HuH-7 (cell line): ENCODE data around the gene CTPS2.
"Not testable (repeated sequence)": the region's sequence is repeated elsewhere in the genome, so short reads cannot be mapped to it uniquely, and the experiment has no call there.

Experiments used
- DNase-seq: peaks from one replicate; pipeline ENCODE4 v3.0.0; 2011; ENCODE audit warnings: low spot score

The CTPS2 gene

DNA sequence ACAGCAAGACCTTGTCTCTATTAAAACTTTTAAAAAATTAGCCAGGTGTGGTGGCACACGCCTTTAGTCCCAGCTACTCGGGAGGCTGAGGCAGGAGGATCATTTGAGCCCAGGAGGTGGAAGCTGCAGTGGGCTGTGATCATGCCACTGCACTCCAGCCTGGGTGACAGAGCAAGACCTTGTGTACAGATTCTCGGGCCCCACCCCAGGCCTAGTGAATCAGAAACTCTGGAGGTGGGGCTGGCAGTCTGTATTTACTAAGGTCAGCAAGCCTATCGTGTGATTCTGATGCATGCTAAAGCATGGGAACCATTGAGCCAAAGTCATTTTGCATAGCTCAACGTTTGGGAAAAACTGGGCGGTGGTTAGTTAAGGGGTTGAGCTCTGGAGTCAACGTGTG, 59.0 kb downstream of the CTPS2 start:
- no peak for DNase-seq

DNA sequence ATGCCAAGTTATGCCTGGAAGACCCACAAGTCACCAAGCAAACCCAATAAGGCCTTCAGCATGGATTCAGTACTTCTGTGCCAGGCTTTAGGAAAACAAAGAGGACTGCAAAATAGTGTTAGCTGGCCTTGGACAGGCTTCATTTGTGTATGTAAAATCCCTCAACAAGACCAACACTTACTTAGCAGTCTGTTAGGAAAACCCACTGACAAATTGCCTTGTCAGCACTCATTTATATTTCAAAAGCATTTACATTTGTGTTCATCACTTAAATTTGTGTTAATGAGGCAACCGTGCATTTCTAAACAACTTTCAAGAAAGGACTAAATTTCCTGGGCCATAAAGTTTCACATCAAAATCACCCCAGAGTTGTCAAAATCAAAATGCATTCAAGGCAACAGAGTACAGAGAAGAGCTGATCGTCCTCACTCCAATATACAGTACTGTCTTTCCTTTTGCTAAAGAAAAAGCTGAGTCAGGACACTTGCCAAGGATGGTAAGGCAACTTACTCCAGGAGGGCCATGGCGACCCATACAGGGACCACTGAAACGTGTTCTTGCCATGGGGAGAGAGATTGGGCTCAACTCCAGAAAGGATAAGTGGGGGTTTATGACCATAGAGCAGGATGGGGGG, 61.0 kb downstream of the CTPS2 start:
- no peak for DNase-seq

DNA sequence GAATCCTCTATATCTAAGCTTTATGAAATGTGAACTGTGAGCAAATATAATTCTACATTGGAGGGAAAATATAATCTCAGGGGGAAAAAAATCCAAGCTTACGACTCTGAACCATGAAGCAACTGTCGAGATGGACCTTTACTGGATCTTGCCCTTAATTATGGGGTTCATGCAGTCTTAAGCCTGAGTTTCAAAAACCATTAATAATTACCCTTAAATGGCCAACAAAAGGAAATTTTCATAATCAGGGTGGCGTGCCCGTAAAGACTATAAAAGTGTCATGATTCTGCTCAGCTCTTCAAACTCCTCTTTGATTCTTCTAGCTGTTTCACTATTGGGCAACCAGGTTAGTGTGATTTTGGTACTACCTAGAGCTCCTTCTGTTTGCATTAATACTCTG, 62.6 kb downstream of the CTPS2 start, which contains the start of gene S100G:
S100G (plus strand) TSS at position 301 of the 400 bp plus-strand sequence. CDS start 849 bp downstream, outside the sequence.
- DNase-seq: no peak

DNA sequence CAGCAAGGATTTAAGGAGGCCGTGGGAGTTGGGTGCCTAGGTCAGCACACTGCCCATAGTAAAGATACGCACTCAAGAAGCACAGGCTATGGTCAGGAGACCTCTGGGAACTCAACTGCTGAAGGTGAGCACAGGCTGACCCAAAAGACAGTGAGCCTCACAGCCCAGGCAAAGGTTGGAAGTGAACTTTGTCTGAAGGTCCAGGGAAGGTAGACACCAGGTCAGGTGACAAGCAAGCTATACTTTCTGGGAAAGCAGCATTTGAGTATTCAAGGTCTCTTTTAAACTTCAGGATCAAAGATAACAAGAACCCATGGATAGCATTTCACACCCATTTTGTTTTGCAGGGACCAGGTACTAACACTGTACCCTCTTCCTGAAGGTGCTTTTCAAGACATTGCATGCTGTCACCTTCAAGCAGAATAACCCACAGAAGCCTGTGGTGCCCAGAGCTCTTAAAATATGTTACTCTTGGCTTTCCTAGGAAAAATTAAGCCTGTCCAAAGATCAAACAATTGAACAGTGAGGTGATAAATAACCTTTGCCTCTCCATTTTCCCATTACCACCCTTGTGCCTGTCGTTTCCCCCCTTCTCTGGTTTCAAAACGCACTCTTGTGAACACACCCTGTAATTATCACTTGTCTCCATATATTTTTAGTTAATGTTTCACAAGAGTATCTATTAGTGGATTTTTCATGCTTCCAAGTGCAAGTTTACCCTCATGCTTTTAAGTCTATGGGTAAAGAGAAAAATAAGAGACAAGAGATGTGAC, 65.9 kb downstream of the CTPS2 start:
- DNase-seq: peak; percentile 30

DNA sequence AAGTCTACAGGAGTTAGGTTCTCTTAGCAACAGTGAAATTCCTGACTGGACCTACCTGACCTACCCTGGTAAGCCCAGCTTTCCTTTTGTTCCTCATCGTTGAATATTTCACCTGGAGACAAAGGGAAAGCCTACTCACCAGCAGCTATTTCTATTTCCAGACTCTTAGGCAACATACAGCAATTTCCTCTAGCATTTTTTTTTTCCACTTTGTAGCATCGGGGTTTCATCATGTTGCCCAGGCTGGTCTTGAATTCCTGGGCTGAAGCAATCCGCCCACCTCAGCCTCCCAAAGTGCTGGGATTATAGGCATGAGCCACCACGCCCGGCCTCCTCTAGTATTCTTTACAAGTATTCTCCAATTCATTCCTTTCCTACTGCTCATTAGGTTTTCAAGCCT, 69.3 kb downstream of the CTPS2 start:
- DNase-seq: no peak

DNA sequence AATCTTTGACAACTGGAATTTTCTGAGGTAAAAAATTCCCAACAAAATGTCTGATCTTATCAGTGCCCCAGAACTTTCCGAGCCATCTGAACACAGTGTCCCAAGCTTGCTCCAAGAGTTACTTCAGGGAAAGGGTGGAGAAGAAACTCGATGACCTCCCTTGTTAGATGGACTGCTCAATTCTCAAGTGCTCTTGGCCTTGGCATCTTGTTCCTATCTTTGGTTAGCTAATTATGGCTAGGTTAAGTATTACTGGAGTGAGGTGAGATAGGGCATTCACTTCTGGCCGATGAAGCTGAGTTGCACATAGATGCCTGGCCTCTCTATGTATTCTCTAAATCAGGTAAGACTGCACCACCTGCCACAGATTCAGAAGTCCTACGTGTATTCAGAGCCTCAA, 71.6 kb downstream of the CTPS2 start:
- no peak for DNase-seq

DNA sequence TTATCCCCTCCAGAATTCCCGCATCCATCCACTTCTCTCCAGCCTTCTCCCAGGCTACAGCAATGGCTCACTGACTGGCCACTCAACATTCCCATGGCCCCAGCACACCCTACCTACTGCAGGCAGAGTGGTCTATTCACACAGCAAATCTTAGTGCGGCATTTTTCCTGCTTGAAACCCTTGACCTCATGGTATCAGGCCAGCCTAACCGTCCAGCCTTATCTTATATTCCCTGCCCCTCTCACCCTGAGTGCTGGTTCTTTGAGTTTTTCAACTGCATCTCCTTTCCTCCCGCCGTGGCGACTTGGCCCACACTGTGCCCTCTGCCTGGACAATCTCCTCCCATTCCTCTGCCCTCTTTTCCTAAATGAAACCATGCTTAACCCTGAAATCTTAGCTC, 72.5 kb downstream of the CTPS2 start:
- no peak for DNase-seq

DNA sequence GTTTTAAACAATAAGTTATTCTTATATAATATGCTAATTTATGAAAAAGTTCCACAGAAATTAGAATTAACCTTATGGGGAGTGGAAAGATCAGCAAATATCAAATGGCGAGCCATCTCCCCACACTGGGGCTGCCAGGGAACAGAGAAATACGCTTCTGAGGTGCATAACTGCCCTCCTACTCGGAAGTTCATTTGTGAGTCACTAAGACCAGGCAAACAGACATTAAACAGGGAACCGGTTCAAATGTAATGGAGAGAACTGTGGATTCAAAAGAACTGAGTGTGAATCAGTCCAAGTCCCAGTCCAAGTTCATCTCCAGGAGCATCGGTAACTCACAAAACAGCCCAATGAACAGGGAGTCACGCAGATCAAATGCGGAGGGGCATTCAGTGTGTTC, 73.9 kb downstream of the CTPS2 start:
- no peak for DNase-seq

DNA sequence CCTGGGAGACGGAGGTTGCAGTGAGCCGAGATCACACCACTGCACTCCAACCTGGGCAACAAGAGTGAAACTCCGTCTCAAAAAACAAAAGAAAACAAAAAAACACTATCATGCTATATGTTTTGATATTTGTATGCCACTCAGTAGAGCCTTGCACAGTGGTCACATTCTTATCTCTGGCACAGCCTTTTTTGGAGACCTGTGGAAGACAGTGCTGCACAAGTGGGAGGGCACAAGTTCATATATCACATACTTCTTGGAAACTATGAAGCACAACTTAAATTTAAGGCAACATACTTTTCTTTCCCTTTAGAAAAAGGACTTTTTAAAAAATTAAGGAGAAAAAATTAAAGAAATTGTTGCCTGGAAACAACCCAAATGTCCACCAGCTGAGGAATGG, 76.9 kb downstream of the CTPS2 start:
- DNase-seq: no peak

DNA sequence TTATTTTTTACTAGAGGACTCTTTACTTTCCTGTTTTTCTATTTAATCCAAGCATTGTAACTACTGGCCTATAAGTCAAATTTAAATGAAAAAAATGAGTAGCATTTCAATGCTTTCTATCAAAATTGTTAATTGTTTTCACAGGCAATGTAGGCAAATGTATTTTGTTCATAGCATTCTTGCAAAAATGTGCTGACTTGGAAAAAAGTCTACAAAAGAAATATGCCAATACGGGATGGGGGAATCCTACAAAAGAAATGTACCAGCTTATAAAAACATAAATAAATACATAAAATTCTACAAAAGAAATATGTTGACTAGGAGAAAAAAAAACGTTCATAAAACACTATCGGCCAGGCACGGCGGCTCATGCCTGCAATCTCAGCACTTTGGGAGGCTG, 77.4 kb downstream of the CTPS2 start:
- DNase-seq: no peak

DNA sequence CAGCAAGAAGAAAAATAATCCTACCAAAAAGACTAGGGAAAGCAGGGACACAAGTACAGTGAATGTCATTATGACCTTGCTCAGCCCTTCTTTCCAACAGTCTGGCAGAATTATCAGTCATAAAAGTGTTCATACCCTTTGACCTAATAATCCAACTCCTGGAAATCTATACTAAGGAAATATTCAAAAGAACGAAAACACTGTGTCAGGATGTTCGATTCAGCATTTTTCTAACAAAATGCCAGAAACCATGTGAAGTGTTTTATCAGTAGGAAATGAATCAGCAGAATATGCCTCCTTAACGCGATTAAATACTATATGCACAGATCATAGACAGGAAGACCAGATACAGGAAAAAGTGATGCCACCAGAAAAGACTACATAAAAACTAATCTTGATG, 78.7 kb downstream of the CTPS2 start:
- no peak for DNase-seq

DNA sequence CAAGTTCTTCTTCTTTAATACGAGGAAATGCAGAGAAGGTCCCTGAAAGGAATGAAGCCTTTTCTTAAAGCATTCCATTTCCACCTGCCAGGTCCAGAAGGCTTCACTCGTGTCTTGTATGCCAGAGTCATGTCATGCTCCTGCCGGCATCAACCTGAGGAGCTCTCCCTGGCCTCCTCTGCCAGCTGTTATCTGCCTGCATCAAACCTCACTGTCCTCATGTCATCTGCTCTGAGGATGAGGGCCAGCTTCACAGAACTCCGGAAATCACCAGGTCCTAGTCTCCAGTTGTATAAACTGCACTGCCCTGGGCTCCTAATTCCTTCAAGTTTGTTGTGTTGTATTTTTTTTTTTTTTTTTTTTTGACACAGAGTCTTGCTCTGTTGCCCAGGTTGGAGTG, 82.6 kb downstream of the CTPS2 start:
- DNase-seq: no peak

DNA sequence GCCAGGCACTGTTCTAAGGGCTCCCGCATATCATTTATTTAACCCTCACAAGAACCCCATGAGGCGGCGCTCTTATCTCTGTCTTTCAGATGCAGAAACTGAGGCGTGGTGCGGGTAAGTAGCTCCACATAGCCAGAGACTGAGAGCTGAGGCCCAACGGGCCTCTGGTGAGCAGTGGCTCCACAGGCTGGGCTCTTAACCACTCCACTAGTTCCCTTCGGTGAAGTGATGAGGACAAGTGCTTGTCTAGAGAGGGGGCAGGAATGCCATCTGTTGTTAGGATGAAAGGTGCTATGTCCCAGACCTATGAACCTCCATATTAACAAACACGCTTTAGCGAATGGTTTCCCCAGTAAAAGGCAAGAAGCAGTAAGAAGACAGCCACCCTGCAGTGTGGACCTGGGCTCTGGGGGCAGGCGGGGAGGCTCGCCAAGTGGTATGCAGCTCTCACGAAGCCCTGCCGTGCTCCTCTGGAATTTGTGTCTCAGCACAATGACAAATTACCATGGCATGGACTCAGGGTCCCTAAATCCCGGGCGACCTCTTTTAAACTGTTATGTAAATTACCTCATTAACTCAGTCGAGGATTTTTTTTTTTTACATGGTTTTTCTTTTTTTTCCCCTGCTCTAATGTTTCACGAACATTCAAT, 83.4 kb downstream of the CTPS2 start:
- no peak for DNase-seq

DNA sequence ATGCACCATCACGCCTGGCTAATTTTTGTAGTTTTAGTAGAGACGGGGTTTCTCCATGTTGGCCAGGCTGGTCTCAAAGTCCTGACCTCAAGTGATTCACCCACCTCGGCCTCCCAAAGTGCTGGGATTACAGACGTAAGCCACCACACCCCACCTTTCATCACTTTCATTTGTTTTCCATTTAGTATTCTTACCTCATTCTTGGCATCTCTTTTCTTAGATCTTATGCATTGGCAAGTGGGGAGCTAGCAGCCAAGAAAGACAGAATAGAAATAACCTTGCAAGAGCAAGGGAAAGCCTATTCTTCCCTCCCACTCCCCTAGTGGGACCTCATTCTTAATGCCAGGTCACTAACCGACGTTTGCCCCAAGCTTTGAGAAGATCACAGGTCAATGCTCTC, 84.0 kb downstream of the CTPS2 start:
- not testable (repeated sequence) for DNase-seq

DNA sequence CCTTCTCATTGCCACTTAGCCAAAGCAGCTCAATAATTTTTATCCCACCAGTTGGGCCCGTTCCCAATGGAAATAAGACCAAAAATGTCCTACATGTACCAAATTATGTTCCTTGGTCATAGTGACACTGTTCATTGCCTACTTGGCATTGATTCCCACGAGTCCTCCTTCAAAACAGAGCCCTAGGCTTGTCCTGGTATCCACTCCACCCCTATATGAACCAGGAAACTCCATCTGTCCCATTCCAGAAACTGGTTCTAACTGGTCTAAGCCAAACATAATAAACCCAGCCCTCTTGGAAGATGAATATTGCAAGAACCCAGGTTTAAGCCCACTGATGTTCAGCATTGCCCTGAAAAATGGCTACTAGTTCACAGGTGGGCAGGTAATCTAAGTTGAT, 93.4 kb downstream of the CTPS2 start:
- DNase-seq: no peak

DNA sequence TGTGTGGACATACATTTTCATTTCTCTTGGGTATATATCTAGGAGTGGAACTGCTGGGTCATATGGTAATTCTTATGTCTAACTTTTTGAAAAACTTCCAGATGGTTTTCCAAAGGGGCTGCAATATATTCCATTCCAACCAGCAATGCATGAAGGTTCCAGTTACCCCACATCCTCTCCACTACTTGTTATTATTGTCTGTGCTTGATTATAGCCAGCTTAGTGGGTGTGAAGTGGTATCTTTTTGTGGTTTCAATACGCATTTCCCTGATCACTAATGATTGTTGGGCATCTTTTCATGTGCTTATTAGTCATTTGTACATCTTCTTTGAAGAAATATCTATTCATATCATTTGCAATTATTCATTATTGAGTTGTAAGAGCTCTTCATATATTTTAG, 94.0 kb downstream of the CTPS2 start:
- no peak for DNase-seq

DNA sequence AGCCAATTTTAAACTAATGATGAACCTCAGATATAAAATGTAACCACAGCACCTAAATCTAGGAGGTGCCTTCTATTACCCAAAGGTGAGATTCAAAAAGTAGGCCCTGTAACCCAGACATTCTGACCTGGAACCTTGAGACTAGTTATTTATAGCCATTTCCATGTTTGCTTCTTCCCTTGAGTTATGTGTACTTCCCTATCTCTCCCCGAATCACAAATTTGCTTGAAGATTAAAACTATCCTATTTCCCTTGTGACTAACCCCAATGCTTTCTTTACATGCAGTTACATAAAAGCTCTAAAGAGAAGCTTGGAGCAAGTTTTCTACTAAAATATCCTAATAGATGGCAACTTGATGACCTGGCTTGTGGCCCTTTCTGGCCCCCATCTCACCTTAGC, 95.1 kb downstream of the CTPS2 start:
- DNase-seq: no peak

DNA sequence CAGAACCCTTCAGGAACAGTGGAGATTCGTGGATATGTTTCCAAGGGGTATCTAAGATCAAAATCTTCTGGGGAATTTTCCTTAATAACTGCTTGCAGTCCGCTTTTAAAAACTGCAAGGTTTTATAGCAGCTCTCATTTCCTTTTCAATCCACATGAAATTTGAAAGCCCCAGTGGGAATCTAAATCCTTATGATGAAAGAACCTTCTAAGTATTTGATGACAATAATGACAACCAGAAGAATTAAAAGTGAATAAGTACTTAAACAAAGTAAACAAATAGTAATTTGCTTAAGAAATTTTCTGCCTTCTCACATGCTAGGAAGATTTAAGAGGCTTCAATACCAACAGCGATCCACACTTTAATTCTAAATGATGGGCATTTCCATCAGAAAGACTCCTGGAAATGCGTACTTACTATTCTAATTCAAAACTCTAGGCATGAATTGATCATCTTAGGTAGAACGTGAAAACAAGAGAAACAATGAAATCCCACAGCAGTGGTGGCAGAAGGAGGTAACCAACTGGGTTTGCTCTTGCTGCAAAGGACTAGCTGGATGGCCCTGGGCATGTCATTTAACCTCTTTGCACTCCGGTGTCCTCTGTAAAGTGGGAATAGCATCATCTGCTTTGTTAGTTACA, 100.1 kb downstream of the CTPS2 start:
- no peak for DNase-seq

DNA sequence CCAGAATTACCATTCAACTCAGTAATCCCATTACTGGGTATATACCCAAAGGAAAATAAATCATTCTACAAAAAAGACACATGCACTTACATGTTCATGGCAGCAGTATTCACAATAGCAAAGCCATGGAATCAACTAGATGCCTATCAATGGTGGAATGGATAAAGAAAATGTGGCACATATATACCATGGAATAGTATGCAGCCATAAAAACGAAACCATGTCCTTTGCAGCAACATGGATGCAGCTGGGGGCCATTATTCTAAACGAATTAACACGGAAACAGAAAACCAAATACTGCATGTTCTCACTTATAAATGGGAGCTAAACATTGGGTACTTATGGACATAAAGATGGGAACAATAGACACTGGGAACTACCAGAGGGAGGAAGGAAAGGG, 101.8 kb downstream of the CTPS2 start:
- DNase-seq: not testable (repeated sequence)

DNA sequence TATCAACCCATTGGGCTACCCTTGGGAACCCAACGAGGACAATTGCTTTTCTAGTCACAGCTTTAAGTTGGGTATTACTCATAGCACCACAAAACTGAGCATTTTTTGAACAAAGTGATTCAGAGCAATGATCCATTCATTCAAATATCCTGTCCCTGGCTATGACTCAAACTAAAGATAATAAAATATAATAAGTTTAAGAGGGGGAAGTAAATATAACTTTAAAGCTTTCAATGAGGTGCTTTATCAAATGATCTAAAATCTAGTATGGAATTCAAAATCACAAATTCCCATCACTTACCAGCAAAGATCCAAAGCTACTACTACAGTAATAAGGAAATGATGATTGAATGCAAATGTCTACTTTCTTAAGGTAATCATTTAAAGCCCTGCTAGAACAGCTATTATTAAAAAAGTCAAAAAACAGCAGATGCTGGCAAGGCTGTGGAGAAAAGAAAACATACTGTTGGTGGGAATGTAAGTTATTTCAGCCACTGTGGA, 102.3 kb downstream of the CTPS2 start:
- no peak for DNase-seq

DNA sequence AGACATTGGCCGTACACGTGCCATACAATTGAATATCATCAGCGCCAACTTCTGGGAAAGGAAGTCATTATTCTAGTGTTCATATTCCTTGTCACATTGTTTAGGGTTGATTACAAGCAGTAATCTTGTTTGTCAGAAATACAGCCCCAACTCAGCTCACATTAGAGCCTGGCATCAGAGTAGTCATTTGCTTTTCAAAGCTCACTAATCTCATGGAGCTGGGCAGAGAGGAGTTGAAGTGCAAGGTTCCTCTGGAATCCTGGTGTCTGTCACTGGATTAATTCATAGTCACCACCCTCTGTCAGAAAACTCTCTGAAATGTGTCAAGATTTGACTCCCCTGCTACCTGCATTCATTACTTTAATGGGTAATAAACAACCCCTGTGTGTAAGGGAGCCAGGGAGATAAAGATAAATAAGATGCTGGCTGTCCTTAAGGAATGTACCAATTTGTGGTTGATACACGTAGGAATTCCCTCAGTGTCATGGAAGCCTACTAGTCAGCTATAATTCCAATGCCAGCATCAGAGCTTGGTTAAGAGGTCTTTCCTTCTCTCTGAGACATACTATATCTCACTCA, 106.2 kb downstream of the CTPS2 start:
- no peak for DNase-seq

DNA sequence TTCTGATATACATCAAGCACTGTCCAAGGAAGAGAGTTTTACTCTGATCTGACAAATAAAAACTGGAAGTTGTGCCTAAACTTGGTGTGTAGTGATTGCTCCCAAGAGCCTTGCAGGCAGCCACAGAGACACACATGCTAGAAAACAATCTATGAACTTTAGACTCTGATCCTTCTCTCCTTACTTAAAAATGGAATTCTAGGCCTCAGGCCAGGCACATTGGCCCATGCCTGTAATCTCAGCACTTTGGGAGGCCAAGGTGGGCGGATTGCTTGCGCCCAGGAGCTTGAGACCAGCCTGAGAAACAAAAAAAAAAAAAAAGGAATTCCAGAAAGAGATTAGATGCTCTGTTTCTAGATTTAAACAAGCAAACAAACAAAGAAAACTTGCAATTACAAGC, 108.1 kb downstream of the CTPS2 start:
- DNase-seq: no peak
